ENCODE measurements around the gene B3GNT9.

DNA sequence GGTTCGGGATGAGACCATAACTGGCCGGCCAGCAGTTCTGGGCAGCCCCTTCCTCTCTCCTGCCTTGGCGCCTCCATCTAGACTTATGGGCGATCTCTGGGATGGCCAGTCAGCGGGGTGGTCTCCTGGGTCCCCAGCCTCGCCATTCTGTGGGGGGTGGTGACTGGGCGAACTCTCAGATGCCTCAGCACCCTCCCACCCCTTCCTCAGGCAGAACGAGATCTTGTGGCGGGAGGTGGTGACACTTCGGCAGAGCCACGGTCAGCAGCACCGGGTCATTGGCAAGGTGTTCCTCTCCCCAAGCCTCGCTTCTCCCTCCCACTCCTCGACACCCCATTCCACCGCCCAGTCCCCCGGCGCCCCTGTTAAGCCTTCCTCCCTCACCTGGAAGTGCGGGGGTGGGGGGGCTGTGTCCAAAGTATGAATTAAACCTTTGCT, 15.3 kb upstream of the B3GNT9 start:
- no peak for TF ChIP-seq EZH2 (IDR thresholded peaks at IDR 0.05; ENCODE audit: borderline replicate concordance, low read length)
- TF ChIP-seq, protein P1, sequence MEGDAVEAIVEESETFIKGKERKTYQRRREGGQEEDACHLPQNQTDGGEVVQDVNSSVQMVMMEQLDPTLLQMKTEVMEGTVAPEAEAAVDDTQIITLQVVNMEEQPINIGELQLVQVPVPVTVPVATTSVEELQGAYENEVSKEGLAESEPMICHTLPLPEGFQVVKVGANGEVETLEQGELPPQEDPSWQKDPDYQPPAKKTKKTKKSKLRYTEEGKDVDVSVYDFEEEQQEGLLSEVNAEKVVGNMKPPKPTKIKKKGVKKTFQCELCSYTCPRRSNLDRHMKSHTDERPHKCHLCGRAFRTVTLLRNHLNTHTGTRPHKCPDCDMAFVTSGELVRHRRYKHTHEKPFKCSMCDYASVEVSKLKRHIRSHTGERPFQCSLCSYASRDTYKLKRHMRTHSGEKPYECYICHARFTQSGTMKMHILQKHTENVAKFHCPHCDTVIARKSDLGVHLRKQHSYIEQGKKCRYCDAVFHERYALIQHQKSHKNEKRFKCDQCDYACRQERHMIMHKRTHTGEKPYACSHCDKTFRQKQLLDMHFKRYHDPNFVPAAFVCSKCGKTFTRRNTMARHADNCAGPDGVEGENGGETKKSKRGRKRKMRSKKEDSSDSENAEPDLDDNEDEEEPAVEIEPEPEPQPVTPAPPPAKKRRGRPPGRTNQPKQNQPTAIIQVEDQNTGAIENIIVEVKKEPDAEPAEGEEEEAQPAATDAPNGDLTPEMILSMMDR (conservative IDR thresholded peaks at IDR 0.05 in 1 of 2, IDR thresholded peaks at IDR 0.05 in 1 of 2; ENCODE audit: extremely low read depth in 1 of 2, insufficient read depth in 1 of 2, low read depth in 1 of 2, low read length in 2 of 2): no peak

Data from mammary epithelial cell (primary cell).